Measurements from ENCODE around the gene DARS2. TPM values are rescaled to one million over a fixed set of nuclear protein-coding genes. Genes with fewer than 3 reads are reported as not detected.
"Not testable (repeated sequence)": the region's sequence is repeated elsewhere in the genome, so short reads cannot be mapped to it uniquely, and the experiment has no call there.

DARS2 gene
- total and polyA plus RNA-seq, 10 of the 15 experiments (the other 5 are each of a cell fraction or from before 2014, with no cell fraction given), result 23.9 to 69.7 (median 37.3) TPM

GRCh38 chr1:173878251-173878650, 53.8 kb downstream of the DARS2 start:
- Histone ChIP-seq H3K36me3 (ENCODE audit: control insufficient read depth in 2 of 2, insufficient read depth in 2 of 2, low read length in 1 of 2) (no peaks in the 10 kb centered on the region; a peak in 1 of 4 replicates), H4K20me1 (ENCODE audit: control insufficient read depth, insufficient read depth) (no peaks in the 10 kb centered on the region), H3K79me2 (ENCODE audit: control insufficient read depth, insufficient read depth, low read length) (no peaks in the 10 kb centered on the region), H3K4me1 (ENCODE audit: control insufficient read depth, insufficient read depth, low read length) (no peaks in the 10 kb centered on the region), H3K27me3 (replicated peaks in 1 of 2; ENCODE audit: control insufficient read depth in 2 of 2, insufficient read depth in 2 of 2, low read length in 1 of 2) (no peaks in the 10 kb centered on the region), H3K27ac (ENCODE audit: control insufficient read depth, insufficient read depth) (no peak overlapping the region), H2AFZ (ENCODE audit: control insufficient read depth, low read depth, low read length) (no peak overlapping the region), H3K9me3 (replicated peaks; ENCODE audit: control insufficient read depth, insufficient read depth, low read length) (no peaks in the 10 kb centered on the region), H3K4me3 (no peak overlapping the region), H3K9ac (ENCODE audit: control insufficient read depth, insufficient read depth, low read length) (no peak overlapping the region), H3K4me2 (ENCODE audit: control insufficient read depth, insufficient read depth) (no peak overlapping the region)
- intact Hi-C loops (cut with micrococcal nuclease; ENCODE audit: unreplicated experiment) (no loop called here), in situ Hi-C loops (cut with MboI) (no loop called here)
- no peak for TF ChIP-seq PKNOX1 (IDR thresholded peaks at IDR 0.05)
- TF ChIP-seq NBN (IDR thresholded peaks at IDR 0.05), result no peak
- TF ChIP-seq IRF4 (IDR thresholded peaks at IDR 0.05; ENCODE audit: low read depth, low read length), result no peak
- TF ChIP-seq RUNX3 (IDR thresholded peaks at IDR 0.05; ENCODE audit: low read length), result no peak
- TF ChIP-seq ZBTB40 (IDR thresholded peaks at IDR 0.05; ENCODE audit: borderline replicate concordance), result no peak
- TF ChIP-seq MYB (IDR thresholded peaks at IDR 0.05; ENCODE audit: borderline replicate concordance, low read depth, low read length), result no peak
- no peak for TF ChIP-seq EZH2 (IDR thresholded peaks at IDR 0.05; ENCODE audit: borderline replicate concordance, control insufficient read depth, low read depth, low read length)
- no peak for TF ChIP-seq ZNF207 (IDR thresholded peaks at IDR 0.05; ENCODE audit: borderline replicate concordance)
- no peak for TF ChIP-seq SREBF2 (IDR thresholded peaks at IDR 0.05; ENCODE audit: low read length)
- no peak for TF ChIP-seq ZZZ3 (IDR thresholded peaks at IDR 0.05; ENCODE audit: control insufficient read depth, insufficient read length, low read depth)
- TF ChIP-seq TARDBP (IDR thresholded peaks at IDR 0.05; ENCODE audit: borderline replicate concordance), result no peak
- TF ChIP-seq ZBED1 (IDR thresholded peaks at IDR 0.05; ENCODE audit: borderline replicate concordance), result no peak
- TF ChIP-seq BHLHE40 (IDR thresholded peaks at IDR 0.05; ENCODE audit: borderline replicate concordance in 1 of 2, low read depth in 2 of 2, low read length in 1 of 2), result no peak
- TF ChIP-seq TCF3 (IDR thresholded peaks at IDR 0.05; ENCODE audit: borderline replicate concordance, insufficient read depth, low read depth, low read length), result no peak
- ChIA-PET RAD21 (ENCODE audit: unreplicated experiment) (no interaction called here), CTCF (no interaction called here), SMC1A (ENCODE audit: uncharacterized antibody, unreplicated experiment) (interaction anchor here (0.8 kb wide), 1 partner anchor 308 kb away, joined by 3 read pairs; no protein-coding TSS in a partner anchor), POLR2A (no interaction called here)
- no peak for DNase-seq (ENCODE audit: low read depth, low spot score)
- no peak for FAIRE-seq
- no peak for ATAC-seq
- BruUV-seq (replicated peaks), result no TSS peak

GRCh38 chr1:173881117-173881516, 56.6 kb downstream of the DARS2 start:
- H4K20me1 ChIP-seq (ENCODE audit: control insufficient read depth, insufficient read depth); H3K79me2 ChIP-seq (ENCODE audit: control insufficient read depth, insufficient read depth, low read length); SMC1A ChIA-PET (ENCODE audit: uncharacterized antibody, unreplicated experiment); H2AFZ ChIP-seq (ENCODE audit: control insufficient read depth, low read depth, low read length); RAD21 ChIA-PET (ENCODE audit: unreplicated experiment); H3K4me1 ChIP-seq (ENCODE audit: control insufficient read depth, insufficient read depth, low read length); ATAC-seq; CTCF ChIA-PET; in situ Hi-C loops (cut with MboI); H3K9me3 ChIP-seq (replicated peaks; ENCODE audit: control insufficient read depth, insufficient read depth, low read length); H3K4me3 ChIP-seq; H3K27ac ChIP-seq (ENCODE audit: control insufficient read depth, insufficient read depth); intact Hi-C loops (cut with micrococcal nuclease; ENCODE audit: unreplicated experiment); H3K27me3 ChIP-seq (replicated peaks in 1 of 2; ENCODE audit: control insufficient read depth in 2 of 2, insufficient read depth in 2 of 2, low read length in 1 of 2); DNase-seq (ENCODE audit: low read depth, low spot score); H3K9ac ChIP-seq (ENCODE audit: control insufficient read depth, insufficient read depth, low read length); H3K36me3 ChIP-seq (ENCODE audit: control insufficient read depth in 2 of 2, insufficient read depth in 2 of 2, low read length in 1 of 2); H3K4me2 ChIP-seq (ENCODE audit: control insufficient read depth, insufficient read depth); FAIRE-seq; BruUV-seq (replicated peaks); POLR2A ChIA-PET: not testable (repeated sequence)
- WGBS (ENCODE audit: insufficient coverage, insufficient replicate concordance, low lambda C conversion rate, missing lambda C conversion rate), result 100% methylated on average over 3 of the region's 4 CpGs

Measured in GM12878 (cell line).